Measurements from ENCODE around the gene MPHOSPH10.
"Not testable (repeated sequence)": the region's sequence is repeated elsewhere in the genome, so short reads cannot be mapped to it uniquely, and the experiment has no call there.

The MPHOSPH10 gene

DNA sequence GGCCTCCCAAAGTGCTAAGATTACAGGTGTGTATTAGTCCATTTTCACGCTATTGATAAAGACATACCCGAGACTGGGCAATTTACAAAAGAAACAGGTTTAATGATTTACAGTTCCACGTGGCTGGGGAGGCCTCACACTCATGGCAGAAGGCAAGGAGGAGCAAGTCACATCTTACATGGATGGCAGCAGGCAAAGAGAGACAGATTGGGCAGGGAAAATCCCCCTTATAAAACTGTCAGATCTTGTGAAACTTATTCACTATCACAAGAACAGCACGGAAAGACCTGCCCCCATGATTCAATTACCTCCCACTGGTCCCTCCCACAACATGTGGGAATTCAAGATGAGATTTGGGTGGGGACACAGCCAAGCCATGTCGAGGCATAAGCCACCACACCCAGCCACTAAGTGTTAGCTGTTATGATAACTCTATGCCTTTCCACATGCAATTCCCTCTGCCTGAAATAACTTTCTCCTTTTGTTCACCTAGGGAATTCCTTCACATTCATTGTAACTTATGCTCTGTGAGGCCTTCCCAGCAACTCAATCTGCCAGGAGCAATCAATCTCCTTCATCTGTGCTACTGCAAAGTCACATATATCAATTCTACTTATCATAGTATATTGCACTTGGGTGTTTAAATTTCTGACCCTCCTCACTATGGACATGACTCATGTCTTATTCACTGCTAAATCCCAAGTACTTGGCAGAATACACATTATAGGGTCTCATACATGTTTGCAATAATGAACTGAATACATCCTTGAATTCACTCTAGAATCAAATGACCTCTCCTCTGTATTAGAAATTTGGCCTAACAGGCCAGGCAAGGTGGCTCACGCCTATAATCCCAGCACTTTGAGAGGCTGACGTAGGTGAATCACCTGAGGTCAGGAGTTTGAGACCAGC, 7.8 kb upstream of the MPHOSPH10 start:
- no peak for DNase-seq

DNA sequence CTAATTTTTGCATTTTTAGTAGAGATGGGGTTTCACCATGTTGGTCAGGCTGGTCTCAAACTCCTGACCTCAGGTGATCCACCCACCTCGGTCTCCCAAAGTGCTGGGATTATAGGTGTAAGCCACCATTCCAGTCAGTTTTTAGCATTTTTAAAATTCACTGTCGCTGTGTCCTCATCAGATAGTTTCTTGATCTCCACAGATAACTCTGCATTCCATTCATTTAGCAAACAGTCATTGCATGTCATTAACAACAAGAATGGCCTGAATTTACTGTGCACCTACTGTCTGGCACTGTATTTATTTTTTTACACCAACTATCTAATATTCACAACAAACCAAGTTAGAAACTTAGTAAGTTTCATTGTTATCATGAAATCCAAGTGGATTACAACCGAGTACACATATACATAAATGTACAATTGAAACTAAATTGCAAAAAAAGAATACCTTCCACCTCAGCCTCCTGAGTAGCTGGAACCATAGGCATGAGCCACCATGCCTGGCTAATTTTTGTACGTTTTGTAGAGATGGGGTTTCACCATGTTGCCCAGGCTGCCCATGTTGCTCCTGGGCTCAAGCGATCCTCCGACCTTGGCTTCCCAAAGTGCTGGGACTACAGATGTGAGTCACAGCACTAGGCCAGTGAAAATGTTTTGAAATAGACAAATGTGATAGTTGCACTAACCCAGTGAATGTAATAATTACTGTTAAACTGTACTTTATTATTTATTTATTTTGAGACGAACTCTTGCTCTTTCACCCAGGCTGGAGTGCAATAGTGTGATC, 4.7 kb upstream of the MPHOSPH10 start:
- no peak for DNase-seq

DNA sequence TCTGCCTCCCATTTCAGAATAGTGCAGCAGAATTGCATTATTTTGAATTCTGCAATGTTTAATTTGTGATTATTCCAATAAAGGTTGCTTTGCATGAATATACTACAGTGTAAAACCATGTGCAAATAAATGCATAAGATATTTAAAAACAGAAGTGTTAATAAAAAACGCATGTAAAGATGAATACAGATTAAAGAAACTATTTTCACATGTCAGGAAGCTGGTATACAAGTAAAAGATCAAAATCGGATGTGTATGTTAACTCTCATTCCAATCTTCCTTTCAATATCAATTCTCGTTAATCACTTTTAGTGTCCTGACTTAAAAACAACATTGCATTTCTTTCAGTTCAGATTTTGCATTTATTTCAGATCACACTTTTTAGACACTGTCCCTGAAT, 3.5 kb upstream of the MPHOSPH10 start:
- no peak for DNase-seq

DNA sequence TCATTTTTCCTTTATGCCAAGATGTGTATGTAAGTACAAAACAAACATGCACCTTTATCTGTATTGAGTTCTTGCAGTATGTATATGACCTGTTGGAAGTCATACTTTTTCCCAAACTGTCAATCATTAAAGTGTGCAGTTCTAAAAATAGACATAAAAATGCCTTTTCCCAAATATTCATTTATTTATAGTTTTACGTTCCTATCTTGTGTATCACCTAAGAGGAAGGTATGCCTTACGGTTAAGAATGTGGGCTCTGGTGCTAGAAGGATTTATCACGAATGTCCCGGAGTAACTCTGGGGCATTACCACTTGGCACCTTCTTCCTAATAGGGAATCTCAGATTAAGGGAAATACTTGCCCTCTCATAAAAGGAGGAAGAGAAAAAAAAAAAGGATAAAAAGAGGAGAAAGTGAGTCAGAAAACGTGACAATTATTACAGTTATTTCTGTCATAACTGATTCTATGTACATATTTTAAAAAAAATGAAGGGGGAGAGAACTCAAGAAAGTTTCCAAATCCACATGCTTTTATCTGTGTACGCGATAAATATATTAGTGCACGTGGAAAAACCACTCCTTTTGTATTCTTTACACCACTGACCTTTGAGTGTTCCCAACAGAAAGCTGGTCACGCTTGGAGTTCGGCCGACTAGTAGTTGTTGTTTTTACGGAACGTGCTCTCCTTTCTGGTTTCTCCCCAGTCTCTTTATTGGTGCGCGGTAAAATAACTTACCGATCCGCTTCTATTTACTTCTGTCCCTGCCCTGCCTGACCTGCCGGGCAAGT, 1.1 kb upstream of the MPHOSPH10 start:
- no peak for DNase-seq

DNA sequence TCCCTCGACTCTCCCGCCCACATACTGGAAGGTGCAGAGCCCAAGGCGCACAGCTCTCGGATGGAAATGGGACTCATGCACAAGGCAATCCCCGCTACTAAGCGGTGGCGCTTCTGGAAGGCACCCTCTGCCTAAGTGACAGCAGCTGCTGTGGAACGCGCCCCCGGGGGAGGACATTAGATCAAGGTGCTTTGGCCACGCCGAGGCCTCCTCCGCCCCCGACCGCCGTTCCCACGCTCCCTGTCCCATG, 607 bp upstream of the MPHOSPH10 start:
- no peak for DNase-seq

DNA sequence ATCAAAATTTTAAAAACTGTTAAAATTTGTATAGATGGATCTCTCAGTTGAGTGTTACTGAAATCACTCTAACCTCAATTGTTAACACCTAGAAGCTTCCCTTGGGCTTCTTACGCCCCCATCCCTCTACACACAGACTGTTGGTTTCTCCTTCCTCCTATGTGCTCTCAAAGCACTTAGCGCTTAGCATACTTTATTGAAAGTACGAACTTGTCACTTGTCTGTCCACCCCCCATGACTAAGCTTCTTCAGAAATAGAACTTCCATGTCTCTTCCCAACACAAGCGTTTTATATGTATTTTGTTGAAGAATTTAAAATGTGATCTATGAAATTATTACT, 441 bp downstream of the MPHOSPH10 start:
- no peak for DNase-seq

DNA sequence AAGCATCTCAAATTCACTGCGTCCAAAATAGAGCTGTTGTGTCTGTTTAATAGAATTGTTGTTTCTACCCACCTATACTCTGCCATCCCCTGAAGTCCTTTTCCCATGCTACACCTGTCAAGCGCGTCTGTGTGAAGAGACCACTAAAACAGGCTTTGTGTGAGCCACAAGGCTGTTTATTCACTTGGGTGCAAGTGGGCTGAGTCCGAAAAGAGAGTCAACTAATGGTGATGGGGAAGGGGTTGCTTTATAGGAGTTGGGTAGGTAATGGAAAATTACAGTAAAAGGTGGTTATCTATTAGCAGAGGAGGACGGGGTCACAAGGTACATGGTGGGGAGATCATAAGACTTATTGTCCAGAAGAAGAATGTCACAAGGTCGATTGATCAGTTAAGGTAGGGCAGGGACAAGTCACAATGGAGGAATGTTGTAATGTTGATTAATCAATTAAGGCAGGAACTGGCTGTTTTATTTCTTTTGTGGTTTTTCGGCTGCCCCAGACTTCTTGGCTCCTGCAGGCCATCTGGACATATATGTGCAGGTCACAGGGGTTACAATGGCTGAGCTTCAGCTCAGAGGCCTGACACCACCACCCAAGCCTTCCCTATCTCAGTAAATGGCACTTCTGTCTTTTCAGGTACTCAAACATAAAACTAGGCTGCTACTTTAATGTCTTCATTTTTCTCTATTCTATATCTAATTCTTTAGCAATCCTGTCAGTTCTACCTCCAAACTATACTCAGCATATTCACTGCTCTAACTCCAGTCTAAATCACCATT, 1.1 kb downstream of the MPHOSPH10 start:
- DNase-seq, result not testable (repeated sequence)

DNA sequence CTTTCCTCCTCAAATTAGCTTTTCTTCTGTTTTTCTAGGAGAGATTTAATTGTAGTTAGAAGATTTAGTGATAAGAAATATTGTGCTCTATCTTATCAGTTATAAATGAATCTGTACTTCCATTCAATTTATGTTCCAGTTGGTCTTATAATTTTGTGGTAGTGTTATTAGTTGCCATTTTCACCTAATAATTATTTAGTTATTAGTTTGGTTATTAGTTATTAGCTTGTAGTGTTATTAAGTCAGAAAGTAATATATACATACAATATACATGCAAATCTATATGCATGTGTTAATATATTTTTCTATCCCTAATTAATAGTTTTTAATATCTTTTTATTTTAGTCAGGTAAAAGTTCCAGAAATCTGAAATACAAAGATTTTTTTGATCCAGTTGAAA, 3.2 kb downstream of the MPHOSPH10 start:
- DNase-seq, result no peak

DNA sequence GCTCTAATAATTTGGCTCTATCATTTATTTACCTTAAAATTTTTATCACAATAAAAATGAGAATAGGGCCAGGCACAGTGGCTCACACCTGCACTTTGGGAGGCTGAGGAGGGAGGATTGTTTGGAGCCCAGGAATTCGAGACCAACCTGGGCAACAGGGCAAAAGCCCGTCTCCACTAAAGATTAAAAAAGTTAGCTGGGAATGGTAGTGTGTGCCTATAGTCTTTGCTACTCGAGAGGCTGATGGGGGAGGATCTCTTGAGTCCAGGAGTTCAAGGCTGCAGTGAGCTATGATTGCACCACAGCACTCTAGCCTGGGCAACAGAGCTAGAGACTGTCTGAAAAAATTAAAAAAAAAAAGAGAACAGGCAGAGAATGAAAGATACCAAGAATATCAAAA, 5.7 kb downstream of the MPHOSPH10 start:
- no peak for DNase-seq

DNA sequence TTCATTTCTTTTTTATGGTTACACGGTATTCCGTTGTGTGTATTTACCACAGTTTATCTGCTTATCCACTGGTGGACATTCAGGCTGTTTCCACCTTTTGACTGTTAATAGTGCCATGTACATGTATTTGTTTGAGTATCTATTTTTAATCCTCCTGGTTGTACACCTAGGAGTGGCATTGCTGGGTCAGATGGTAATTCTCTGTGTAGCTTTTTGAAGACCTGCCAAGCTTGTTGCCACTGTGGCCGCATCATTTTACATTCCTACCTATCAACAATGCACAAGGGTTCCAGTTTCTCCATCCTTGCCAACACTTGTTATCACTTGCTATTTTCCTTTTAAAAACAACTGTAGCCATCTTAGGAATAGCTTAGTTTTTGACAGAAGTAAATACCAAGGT, 13.3 kb downstream of the MPHOSPH10 start:
- DNase-seq, result no peak

DNA sequence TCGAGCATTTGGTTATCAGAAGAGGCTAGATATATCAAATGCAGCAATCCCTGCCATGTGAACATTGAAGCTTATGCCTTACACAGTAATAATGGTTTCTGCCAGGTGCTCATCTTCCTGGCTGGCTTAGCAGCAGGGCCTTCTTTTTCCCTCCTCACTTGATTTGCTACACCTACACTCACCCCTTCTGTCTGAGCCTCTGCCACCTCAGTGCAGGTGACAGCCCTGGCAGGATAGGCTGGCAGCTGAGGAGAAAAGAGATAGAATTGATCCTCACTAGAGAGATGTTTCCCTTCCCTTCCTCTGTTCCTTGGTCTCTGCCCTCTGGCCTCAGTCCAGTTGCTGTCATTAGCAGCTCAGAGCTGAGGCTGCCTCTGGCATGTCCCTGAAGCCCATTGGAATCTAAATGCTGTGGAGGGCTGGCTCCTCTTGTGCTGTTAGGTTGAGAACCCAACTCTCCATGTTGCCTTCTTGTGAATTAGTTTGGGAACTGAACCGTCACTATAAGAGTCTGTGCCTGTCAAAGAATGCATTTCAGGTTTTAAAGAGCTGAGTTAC, 18.2 kb downstream of the MPHOSPH10 start:
- no peak for DNase-seq

DNA sequence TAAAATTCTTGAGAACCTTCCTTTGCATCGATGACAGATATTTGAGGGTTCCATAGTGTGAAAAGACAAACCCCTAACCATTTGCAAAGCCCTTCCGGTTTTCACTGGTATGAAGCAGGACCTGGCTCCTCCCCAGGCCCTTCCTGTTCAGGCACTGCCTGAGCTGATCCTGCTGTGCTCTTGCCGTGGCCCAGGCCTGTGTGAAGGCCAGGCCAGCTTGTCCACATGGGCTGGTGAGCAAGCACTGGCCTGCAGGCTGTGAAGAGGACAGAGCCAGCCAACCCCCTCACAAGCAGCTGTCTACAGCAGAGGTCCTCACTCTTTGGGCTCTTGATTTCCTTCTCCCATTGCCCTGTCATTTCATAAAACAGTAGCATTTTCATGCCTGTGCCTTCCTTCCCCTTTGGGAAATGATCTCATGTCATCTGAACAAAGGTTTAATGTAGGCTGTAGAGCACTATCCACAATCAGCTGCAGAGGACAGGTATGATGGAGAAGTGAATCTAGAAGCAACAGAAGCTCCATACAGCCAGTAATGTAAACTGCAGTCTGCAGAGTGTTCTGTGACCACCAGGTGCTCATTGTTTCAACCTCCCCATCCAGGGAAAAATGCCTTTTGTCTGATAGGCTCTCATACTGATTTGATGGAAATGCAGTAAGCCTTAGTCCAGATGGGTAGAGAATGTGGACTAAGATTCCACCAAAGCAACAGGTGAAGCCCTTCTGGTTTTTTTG, 19.8 kb downstream of the MPHOSPH10 start:
- no peak for DNase-seq

DNA sequence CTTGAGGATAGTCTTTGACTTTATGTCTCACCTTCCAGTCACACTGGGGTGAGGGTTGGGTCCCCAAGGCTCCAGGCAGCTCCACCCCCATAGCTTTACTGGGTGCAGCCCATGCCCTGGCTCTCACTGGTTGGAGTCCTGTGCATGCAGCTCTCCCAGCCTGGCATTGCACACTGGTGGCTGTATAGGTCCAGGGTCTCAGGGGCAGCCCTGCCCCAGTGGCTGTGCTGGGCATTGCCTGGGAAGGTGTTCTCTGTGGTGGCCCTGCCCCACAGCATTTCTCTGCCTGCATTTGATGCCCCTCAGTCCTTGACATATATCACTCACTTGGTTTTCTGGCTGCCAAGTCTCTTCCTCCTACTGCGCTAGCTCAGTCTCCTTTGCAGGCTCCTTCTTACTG, 21.2 kb downstream of the MPHOSPH10 start:
- no peak for DNase-seq

DNA sequence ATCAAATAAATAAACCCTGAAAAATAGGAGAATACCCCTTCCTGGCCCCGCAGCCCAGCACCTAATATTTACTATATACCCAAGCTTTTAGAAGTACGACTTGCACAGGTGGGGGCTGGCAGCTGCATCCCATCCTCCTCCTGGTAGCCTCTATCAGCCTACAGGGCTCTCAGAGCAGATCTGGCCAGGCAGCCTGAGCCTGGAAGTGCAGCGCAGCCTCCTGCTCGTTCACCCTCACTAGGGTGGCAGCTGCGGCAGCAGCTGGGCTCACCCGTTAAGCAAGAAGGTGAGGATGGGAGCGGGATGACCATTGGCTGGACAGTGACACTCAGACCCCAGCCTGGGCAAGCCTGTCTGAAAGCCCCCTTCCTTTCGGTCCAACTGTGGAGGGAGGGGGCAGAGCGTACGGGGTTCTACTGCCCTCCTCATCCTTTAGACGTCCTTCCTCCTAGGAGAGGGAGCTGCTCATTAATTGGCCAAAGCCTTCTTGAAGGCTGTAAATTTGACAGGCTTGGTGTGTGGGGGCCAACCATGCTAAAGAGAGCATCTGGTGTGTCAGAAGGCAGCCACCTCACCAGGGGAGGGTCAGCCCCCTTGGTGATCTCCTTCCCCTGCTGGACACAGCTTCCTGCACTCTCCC, 23.3 kb downstream of the MPHOSPH10 start:
- DNase-seq, result no peak

DNA sequence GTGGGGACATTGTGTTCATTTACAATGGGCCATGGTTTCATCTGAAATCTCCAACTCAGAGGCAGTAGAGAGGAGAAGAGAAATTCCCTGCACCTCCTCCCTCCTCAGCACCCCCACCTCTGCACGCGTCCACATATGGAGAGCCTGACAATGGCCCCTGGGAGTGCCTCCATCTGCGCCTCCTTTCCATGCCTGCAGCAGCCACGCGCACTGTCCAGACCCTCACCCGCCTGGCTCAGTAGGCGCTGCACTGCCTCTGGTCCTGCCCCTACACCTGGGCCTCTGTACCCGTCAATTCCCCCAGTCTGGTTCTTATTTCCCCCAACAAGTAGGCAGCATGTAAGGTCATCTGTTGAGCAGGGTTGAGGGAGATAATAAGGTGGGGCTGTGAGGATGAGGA, 23.8 kb downstream of the MPHOSPH10 start:
- DNase-seq, result no peak

DNA sequence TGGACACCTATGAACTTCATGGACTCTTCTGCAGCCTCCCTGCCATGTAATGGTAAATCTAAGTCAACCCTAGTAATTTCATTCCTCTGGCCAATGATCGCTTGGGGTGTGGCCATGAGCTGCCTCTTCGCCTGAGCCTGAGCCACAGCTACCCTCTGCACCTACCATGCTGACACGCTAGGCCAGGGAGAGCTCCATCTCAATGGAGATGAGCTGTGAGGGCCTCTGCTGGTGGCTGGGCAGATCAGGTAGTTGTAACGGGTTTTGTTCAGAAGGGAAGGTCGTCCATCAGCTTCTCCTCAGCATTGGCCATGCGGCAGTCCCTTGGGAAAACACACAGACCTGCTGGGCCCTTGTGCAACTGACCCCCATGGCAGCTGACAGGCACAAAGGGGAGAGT, 24.4 kb downstream of the MPHOSPH10 start:
- no peak for DNase-seq

DNA sequence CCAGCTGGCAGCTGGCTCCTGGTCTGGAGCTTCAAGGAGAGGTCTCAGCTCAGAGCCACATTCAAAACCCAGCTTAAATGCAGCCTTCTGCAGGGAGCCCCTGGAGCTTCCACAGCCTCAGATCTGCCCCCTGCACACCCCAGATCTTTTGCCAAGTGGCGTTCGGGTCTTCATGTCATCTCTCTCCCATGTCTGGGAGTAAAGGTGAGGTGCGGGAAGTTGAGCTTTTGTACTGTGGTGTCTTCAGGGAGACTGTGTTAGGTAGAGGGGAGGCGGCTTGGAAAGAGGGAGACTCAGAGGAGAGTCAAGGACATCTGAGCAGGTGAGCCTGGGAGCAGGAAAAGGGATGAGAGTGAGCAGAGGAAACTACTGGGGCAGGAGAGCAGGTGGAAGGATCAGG, 25.4 kb downstream of the MPHOSPH10 start:
- no peak for DNase-seq

DNA sequence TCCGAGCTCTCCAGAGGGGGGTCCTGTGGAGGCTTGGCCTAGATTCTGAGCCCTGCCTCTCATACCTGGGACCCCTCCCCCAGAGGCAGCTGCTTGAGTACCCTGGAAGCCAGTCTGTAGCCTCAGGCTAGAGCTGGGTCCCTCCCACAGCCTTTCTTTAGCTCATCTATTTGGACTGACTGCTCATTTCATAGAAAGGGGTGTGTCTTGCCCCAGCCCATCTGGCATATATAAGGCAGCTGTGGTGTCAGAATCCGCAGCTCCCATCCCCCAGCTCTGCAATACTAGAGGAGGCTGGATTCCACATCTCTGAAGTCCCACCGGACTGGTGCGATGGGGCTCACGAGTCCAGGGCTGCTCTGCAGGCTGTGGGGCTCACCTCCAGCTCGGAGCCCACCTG, 26.1 kb downstream of the MPHOSPH10 start:
- no peak for DNase-seq

DNA sequence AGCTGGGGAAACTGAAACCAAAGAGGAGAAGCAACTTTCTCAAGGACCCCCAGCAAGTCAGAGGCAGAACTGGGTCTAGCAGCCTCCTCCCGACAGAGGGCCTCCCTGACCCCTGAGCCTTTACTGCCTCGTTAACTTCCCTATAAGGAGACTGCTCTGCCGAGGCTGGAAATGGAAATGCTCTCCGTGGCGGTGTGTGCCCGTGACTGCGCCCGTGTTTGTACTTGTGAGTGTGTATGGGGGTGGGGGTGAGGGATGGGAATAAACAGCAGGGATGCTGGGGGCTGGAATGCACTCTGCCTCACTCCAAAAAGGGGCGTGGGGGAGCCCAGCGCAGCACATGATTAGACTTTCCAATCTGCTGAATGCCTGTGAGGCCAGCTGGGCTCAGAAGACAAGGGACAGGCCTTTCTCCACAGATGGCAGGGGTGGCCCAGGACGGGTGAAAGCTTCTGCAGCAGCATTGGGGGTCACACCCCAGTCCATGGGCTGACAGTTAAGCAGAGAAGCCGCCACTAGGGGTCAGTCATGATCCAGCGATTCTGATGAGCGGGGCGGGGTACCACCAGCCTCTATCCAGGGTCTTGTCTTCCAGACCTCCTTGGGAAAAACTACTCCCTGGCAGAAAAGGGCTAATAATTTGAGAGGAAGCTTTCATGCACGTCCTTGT, 26.8 kb downstream of the MPHOSPH10 start:
- peak; percentile 51 to 64 for DNase-seq

DNA sequence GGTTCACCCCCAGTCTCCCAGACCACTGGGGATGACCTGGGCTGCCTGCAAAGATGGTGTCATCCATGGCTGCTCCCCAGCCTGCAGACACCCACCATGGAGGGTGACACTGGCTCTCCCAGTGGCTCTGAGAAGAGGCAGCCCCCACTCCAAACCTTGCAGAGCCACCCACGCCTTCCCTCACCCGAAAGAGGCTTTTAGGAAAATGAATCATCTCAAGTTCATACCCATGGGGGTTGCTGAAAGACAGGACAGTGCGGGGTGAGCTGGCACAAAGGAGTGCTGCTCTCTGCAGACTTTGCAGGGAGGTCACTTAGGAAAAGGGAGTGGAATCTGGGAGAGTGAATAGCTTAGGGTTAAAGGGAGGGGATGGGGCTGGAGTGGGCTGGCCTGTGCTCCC, 36.4 kb downstream of the MPHOSPH10 start:
- DNase-seq, result no peak

DNA sequence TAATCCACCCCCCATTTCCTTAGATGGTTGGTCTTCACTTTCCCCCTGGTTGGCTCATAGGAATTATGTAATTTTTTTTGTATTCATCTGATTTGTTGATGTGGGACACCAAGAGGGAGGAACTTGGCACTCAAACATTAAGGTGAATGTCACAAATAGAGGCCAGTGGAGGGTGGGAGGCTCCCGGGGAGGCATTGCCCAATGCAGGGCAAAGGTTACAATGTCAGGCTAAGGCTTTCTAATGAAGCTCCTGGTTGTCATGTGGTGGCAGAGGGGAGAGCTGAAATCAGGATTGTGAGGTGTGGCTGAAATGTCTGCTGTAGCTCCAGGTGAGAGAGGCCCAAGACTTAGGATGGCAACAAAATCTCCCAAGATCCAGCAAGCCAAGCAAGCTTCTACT, 42.7 kb downstream of the MPHOSPH10 start:
- DNase-seq, result no peak

All from activated CD4-positive, alpha-beta T cell treated with anti-CD3 and anti-CD28 coated beads for 4 hours (primary cell).